ENCODE data around the gene NUDT4B.
"Not testable (repeated sequence)": the region's sequence is repeated elsewhere in the genome, so short reads cannot be mapped to it uniquely, and the experiment has no call there.

- TF ChIP-seq, protein P1, sequence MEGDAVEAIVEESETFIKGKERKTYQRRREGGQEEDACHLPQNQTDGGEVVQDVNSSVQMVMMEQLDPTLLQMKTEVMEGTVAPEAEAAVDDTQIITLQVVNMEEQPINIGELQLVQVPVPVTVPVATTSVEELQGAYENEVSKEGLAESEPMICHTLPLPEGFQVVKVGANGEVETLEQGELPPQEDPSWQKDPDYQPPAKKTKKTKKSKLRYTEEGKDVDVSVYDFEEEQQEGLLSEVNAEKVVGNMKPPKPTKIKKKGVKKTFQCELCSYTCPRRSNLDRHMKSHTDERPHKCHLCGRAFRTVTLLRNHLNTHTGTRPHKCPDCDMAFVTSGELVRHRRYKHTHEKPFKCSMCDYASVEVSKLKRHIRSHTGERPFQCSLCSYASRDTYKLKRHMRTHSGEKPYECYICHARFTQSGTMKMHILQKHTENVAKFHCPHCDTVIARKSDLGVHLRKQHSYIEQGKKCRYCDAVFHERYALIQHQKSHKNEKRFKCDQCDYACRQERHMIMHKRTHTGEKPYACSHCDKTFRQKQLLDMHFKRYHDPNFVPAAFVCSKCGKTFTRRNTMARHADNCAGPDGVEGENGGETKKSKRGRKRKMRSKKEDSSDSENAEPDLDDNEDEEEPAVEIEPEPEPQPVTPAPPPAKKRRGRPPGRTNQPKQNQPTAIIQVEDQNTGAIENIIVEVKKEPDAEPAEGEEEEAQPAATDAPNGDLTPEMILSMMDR (IDR thresholded peaks at IDR 0.05) = not testable (repeated sequence)
- not testable (repeated sequence) for TF ChIP-seq POLR2AphosphoS5, EP300 (IDR thresholded peaks at IDR 0.05)
These were observed 49.2 kb upstream of the NUDT4B start for GRCh38 chr1:148699357-148699756.
